DOHH2 (cell line): Measurements from ENCODE around the gene ITK.
"Not testable (repeated sequence)": the region's sequence is repeated elsewhere in the genome, so short reads cannot be mapped to it uniquely, and the experiment has no call there.

Experiments
- H3F3A ChIP-seq: fragments of 200-600 bp; sonication (generic), shearing (Covaris generic); 2 replicates; pipeline ENCODE4 v1.6.0; 2016; ENCODE audit warnings: antibody characterized with exemption, mild to moderate bottlenecking; ENCODE audit not compliant: control insufficient read depth, insufficient read depth
- H3K27ac ChIP-seq: fragments of 200-600 bp; sonication (generic); 2 replicates; pipeline ENCODE4 v1.5.1; 2014; ENCODE audit warnings: low read depth, mild to moderate bottlenecking, low read length, moderate library complexity
- H3K27me3 ChIP-seq: fragments of 200-600 bp; sonication (generic); 2 replicates; pipeline ENCODE4 v1.6.1; 2014; ENCODE audit warnings: mild to moderate bottlenecking, low read length, mixed read lengths; ENCODE audit not compliant: control insufficient read depth
- H3K36me3 ChIP-seq: fragments of 200-600 bp; sonication (generic); 2 replicates; pipeline ENCODE4 v1.6.1; 2014; ENCODE audit warnings: mild to moderate bottlenecking, low read length, moderate library complexity, mixed read lengths; ENCODE audit not compliant: control insufficient read depth
- H3K4me1 ChIP-seq: fragments of 200-600 bp; sonication (generic); 2 replicates; pipeline ENCODE4 v1.6.1; 2014; ENCODE audit warnings: mild to moderate bottlenecking, low read length, mixed read lengths; ENCODE audit not compliant: control insufficient read depth
- H3K4me2 ChIP-seq: fragments of 200-600 bp; sonication (generic); 2 replicates; pipeline ENCODE4 v1.6.0; 2014; ENCODE audit warnings: mild to moderate bottlenecking, low read length, moderate library complexity
- H3K4me3 ChIP-seq: fragments of 200-600 bp; sonication (generic); 2 replicates; pipeline ENCODE4 v1.5.1; 2014; ENCODE audit warnings: mild to moderate bottlenecking, low read length, mixed read lengths
- H3K79me2 ChIP-seq: fragments of 200-600 bp; sonication (generic); 2 replicates; pipeline ENCODE4 v1.6.1; 2014; ENCODE audit warnings: mild to moderate bottlenecking, low read length, mixed read lengths; ENCODE audit not compliant: control insufficient read depth
- H3K9me2 ChIP-seq: fragments of 200-600 bp; sonication (generic); replicated peaks from 2 replicates; pipeline ENCODE4 v1.6.1; 2014; ENCODE audit warnings: mild to moderate bottlenecking, low read length, mixed read lengths; ENCODE audit not compliant: control insufficient read depth
- H3K9me3 ChIP-seq: fragments of 200-600 bp; sonication (generic); 2 replicates; pipeline ENCODE4 v1.6.1; 2014; ENCODE audit warnings: antibody characterized with exemption, low read length, mixed read lengths; ENCODE audit not compliant: control insufficient read depth, insufficient read depth
- H4K20me1 ChIP-seq: fragments of 200-600 bp; sonication (generic); 2 replicates; pipeline ENCODE4 v1.6.0; 2014; ENCODE audit warnings: low read depth, mild to moderate bottlenecking, antibody characterized with exemption, low read length, moderate library complexity; ENCODE audit not compliant: control insufficient read depth, insufficient read depth
- CTCF ChIP-seq: fragments of 200-600 bp; sonication (generic); IDR thresholded peaks from one replicate; pipeline ENCODE4 v1.5.1; 2014; ENCODE audit warnings: antibody characterized with exemption, mild to moderate bottlenecking, low read depth, low read length; ENCODE audit not compliant: poor library complexity, severe bottlenecking
- EZH2phosphoT487 ChIP-seq: fragments of 200-600 bp; sonication (generic); IDR thresholded peaks from 2 replicates; pipeline ENCODE4 v1.6.1; 2017; ENCODE audit warnings: borderline replicate concordance, mild to moderate bottlenecking, antibody characterized with exemption, low read length, moderate library complexity, mixed read lengths

Gene ITK

GRCh38 chr5:157178966-157179365 is 1.7 kb upstream of the ITK start:
- Histone ChIP-seq H4K20me1 (no peaks in the 10 kb centered on the region), H3K27me3 (peaks cover 20% of the 10 kb centered on the region), H3K4me3 (no peak overlapping the region), H3K27ac (no peak overlapping the region), H3K4me1 (no peaks in the 10 kb centered on the region), H3F3A (no peaks in the 10 kb centered on the region), H3K9me3 (no peaks in the 10 kb centered on the region), H3K36me3 (no peaks in the 10 kb centered on the region), H3K4me2 (no peak overlapping the region), H3K9me2 (no peaks in the 10 kb centered on the region), H3K79me2 (no peaks in the 10 kb centered on the region)
- TF ChIP-seq EZH2phosphoT487: no peak
- TF ChIP-seq CTCF: no peak

GRCh38 chr5:157182143-157182757 is 1.6 kb downstream of the ITK start:
- Histone ChIP-seq H3F3A (no peaks in the 10 kb centered on the region), H3K27ac (no peak overlapping the region), H3K79me2 (no peaks in the 10 kb centered on the region), H3K4me1 (no peaks in the 10 kb centered on the region), H3K27me3 (peaks cover 23% of the 10 kb centered on the region), H4K20me1 (no peaks in the 10 kb centered on the region), H3K9me3 (no peaks in the 10 kb centered on the region), H3K4me2 (no peak overlapping the region), H3K36me3 (no peaks in the 10 kb centered on the region), H3K4me3 (no peak overlapping the region), H3K9me2 (no peaks in the 10 kb centered on the region)
- TF ChIP-seq CTCF: no peak
- TF ChIP-seq EZH2phosphoT487: no peak

GRCh38 chr5:157184117-157184670 is 3.6 kb downstream of the ITK start:
- Histone ChIP-seq H3K27ac (no peak overlapping the region), H3F3A (no peaks in the 10 kb centered on the region), H3K36me3 (no peaks in the 10 kb centered on the region), H3K79me2 (no peaks in the 10 kb centered on the region), H3K27me3 (peaks cover 17% of the 10 kb centered on the region), H3K9me2 (no peaks in the 10 kb centered on the region), H3K4me3 (no peak overlapping the region), H3K4me2 (no peak overlapping the region), H3K9me3 (no peaks in the 10 kb centered on the region), H3K4me1 (no peaks in the 10 kb centered on the region), H4K20me1 (no peaks in the 10 kb centered on the region)
- TF ChIP-seq EZH2phosphoT487: no peak
- TF ChIP-seq CTCF: no peak

GRCh38 chr5:157185122-157185521 is 4.5 kb downstream of the ITK start:
- H3K79me2 ChIP-seq, H3K9me3 ChIP-seq, H3K9me2 ChIP-seq, H3K4me2 ChIP-seq, H4K20me1 ChIP-seq, H3K36me3 ChIP-seq, H3K4me3 ChIP-seq, H3F3A ChIP-seq, H3K27ac ChIP-seq, H3K4me1 ChIP-seq: not testable (repeated sequence)
- peaks cover 17% of the 10 kb centered on the region for H3K27me3 ChIP-seq
